K562 (cell line): ENCODE measurements around the gene CARMIL3. TPM values are rescaled to one million over a fixed set of nuclear protein-coding genes. Genes with fewer than 3 reads are reported as not detected.

Experiments used
- BRD4 ChIP-seq: fragments of 200-600 bp; sonication (generic); IDR thresholded peaks from 2 replicates; pipeline ENCODE4 v1.6.1; 2017; ENCODE audit warnings: inconsistent platforms
- CBX5 ChIP-seq: IDR thresholded peaks from 2 replicates; pipeline ENCODE4 v1.6.1; 2014; ENCODE audit warnings: low read depth, borderline replicate concordance
- DMBX1 ChIP-seq: fragments of 250-450 bp; sonication (Bioruptor Pico); IDR thresholded peaks from 2 replicates; pipeline ENCODE4 v1.8.0; 2022; ENCODE audit warnings: inconsistent platforms, mild to moderate bottlenecking, moderate library complexity, borderline replicate concordance
- DPF2 ChIP-seq: fragments of 450-650 bp; IDR thresholded peaks from 2 replicates; pipeline ENCODE4 v1.6.1; 2016
- EHMT2 ChIP-seq: fragments of 450-650 bp; IDR thresholded peaks from 2 replicates; pipeline ENCODE4 v1.6.1; 2018; ENCODE audit warnings: antibody characterized with exemption
- ILK ChIP-seq: fragments of 450-650 bp; IDR thresholded peaks from 2 replicates; pipeline ENCODE4 v1.6.1; 2016; ENCODE audit warnings: missing genetic modification characterization, low read depth, mild to moderate bottlenecking, missing compliant biosample characterization, moderate library complexity, borderline replicate concordance
- L3MBTL2 ChIP-seq: fragments of 450-650 bp; IDR thresholded peaks from 2 replicates; pipeline ENCODE4 v1.6.1; 2016; ENCODE audit warnings: mild to moderate bottlenecking, moderate library complexity
- NFRKB ChIP-seq: fragments of 450-650 bp; IDR thresholded peaks from 2 replicates; pipeline ENCODE4 v1.6.1; 2016; ENCODE audit warnings: low read depth
- PPARD ChIP-seq: fragments of 250-450 bp; sonication (Bioruptor Pico); IDR thresholded peaks from 2 replicates; pipeline ENCODE4 v1.8.0; 2022; ENCODE audit warnings: inconsistent platforms, mild to moderate bottlenecking, moderate library complexity
- RAD51 ChIP-seq: fragments of 450-650 bp; IDR thresholded peaks from 2 replicates; pipeline ENCODE4 v1.7.1; 2016; ENCODE audit warnings: low read depth, mild to moderate bottlenecking, borderline replicate concordance
- RB1 ChIP-seq: fragments of 450-650 bp; IDR thresholded peaks from 2 replicates; pipeline ENCODE4 v1.6.1; 2017; ENCODE audit warnings: low read depth, mild to moderate bottlenecking
- RNF2 ChIP-seq: sonication (generic); IDR thresholded peaks from 2 replicates; pipeline ENCODE4 v1.6.1; 2016
- SIRT6 ChIP-seq: IDR thresholded peaks from one replicate; pipeline ENCODE4 v1.6.1; 2012; ENCODE audit warnings: low read depth, mild to moderate bottlenecking, control low read depth, inconsistent platforms, low read length, moderate library complexity
- ZBTB1 ChIP-seq: sonication (generic); formaldehyde crosslinking; IDR thresholded peaks from 2 replicates; pipeline ENCODE4 v1.8.1; 2023; ENCODE audit warnings: missing genetic modification reagents, low read depth, mild to moderate bottlenecking, borderline replicate concordance
- ZBTB49 ChIP-seq: sonication (generic); formaldehyde crosslinking; IDR thresholded peaks from 2 replicates; pipeline ENCODE4 v1.8.0; 2022; ENCODE audit warnings: missing genetic modification reagents, mild to moderate bottlenecking, borderline replicate concordance
- ZNF133 ChIP-seq: fragments of 250-450 bp; sonication (Bioruptor Pico); IDR thresholded peaks from 2 replicates; pipeline ENCODE4 v1.4.0; 2020; ENCODE audit warnings: mild to moderate bottlenecking
- ZNF140 ChIP-seq: fragments of 250-450 bp; sonication (Bioruptor Pico); IDR thresholded peaks from 2 replicates; pipeline ENCODE4 v1.8.0; 2021; ENCODE audit warnings: moderate library complexity, mild to moderate bottlenecking, inconsistent platforms
- ZNF197 ChIP-seq: fragments of 200-800 bp; sonication (Bioruptor generic); IDR thresholded peaks from 2 replicates; pipeline ENCODE4 v1.6.1; 2016; ENCODE audit warnings: low read depth, missing genetic modification characterization, missing compliant biosample characterization
- ZNF212 ChIP-seq: fragments of 450-650 bp; formaldehyde crosslinking; IDR thresholded peaks from 2 replicates; pipeline ENCODE4 v1.4.0; 2020; ENCODE audit warnings: mild to moderate bottlenecking
- ZNF311 ChIP-seq: fragments of 250-450 bp; sonication (Bioruptor Pico); IDR thresholded peaks from 2 replicates; pipeline ENCODE4 v1.4.0; 2020; ENCODE audit warnings: mild to moderate bottlenecking, moderate library complexity
- polyA plus RNA-seq, 8 experiments: library from polyadenylated mRNA; depleted of rRNA in 4 of 8; stranded (reverse) in 5 of 8; unstranded in 3 of 8; fragments of >200 nt; fragmentation: Nextera tagmentation in 2 of 8; fragmentation: Illumina TruSeq in 1 of 8; extraction: Ambion mirVana in 2 of 8; extraction: Trizol in 1 of 8; gene quantifications; 2 replicates each; pipeline versions ENCODE4 v1.2.1 to v1.2.3, GENCODE V29; 2011 to 2014; ENCODE audit warnings: inconsistent platforms in 1 of 8, missing spikeins in 1 of 8
- total RNA-seq, 7 experiments: library from RNA; depleted of rRNA in 6 of 7; stranded (reverse); fragments of >200 nt in 6 of 7; fragmentation: Illumina TruSeq in 2 of 7; extraction: Trizol in 2 of 7; gene quantifications; 2 replicates each; pipeline versions ENCODE4 v1.2.1 to v1.2.3, GENCODE V29; 2011 to 2021; ENCODE audit warnings: low replicate concordance in 1 of 7
- TF ChIP-seq, protein P1 (sequence below): fragments of 450-650 bp; formaldehyde crosslinking; IDR thresholded peaks from 2 replicates; pipeline ENCODE4 v1.4.0; 2020; ENCODE audit warnings: mild to moderate bottlenecking, moderate library complexity

Gene CARMIL3
- total and polyA plus RNA-seq, 9 of the 15 experiments (the other 6 are each of a cell fraction or from before 2014, with no cell fraction given), result 0.01 to 0.11 (median 0.05) TPM; not detected in 5

DNA sequence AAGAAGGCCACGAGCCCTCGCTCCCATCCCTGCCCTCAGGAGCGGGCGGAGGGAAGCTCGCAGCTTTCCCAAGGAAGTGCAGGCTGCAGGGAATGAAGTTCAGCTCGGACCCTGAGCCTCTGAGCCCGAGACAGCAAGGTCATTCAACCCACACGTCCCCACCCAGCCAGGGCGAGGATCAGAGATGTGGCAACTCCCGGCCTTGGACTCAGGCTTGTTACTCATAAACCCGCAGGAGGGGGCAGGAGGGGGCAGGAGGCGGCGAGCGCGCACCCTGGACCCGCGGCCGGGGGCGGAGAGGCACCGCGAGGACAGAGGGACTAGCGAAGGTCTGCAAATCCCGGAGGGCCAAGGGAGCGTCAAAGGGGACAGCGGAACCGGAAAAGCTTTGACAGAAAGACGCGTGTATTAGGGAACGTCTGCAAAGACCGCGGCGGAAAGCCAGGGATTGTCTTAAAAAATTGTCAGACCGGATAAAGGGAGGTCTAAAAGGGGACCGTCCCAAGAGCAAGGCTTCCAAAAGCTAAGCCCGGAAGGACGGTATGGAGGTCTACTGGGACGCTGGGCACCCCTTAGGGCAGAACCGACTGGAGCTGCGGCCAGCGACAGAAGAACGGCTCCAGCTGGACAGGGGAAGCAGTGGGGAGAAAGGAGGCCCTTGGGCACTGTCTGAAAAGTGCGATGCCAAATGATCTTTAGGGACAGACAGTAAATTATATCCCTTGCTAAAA, 62.2 kb downstream of the CARMIL3 start (continued):
- TF ChIP-seq, protein P1, sequence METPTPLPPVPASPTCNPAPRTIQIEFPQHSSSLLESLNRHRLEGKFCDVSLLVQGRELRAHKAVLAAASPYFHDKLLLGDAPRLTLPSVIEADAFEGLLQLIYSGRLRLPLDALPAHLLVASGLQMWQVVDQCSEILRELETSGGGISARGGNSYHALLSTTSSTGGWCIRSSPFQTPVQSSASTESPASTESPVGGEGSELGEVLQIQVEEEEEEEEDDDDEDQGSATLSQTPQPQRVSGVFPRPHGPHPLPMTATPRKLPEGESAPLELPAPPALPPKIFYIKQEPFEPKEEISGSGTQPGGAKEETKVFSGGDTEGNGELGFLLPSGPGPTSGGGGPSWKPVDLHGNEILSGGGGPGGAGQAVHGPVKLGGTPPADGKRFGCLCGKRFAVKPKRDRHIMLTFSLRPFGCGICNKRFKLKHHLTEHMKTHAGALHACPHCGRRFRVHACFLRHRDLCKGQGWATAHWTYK (CRISPR knock-in tag), result 0 out of 2 replicates have a peak, but pooled peaks have one; percentile 36
- TF ChIP-seq L3MBTL2 (peak; percentile 68; the same call in 1 of the 2 replicates), ZNF140 (CRISPR knock-in tag) (no peak), ZNF212 (CRISPR knock-in tag) (no peak), EHMT2 (peak; percentile 61; the same call in 1 of the 2 replicates), ZNF311 (CRISPR knock-in tag) (no peak), ZBTB49 (CRISPR knock-in tag) (no peak), RAD51 (no peak), NFRKB (0 out of 2 replicates have a peak, but pooled peaks have one; percentile 57), DPF2 (peak; percentile 22), ZNF197 (CRISPR knock-in tag) (no peak), ILK (no peak), CBX5 (no peak), RB1 (no peak), PPARD (CRISPR knock-in tag) (no peak), SIRT6 (no peak), BRD4 (peak; percentile 56; the same call in 1 of the 2 replicates), ZNF133 (no peak), ZBTB1 (CRISPR knock-in tag) (no peak), DMBX1 (0 out of 2 replicates have a peak, but pooled peaks have one; percentile 18), RNF2 (peak; percentile 31; the same call in 1 of the 2 replicates)
